Measurements from ENCODE around the gene NOD1.

DNA sequence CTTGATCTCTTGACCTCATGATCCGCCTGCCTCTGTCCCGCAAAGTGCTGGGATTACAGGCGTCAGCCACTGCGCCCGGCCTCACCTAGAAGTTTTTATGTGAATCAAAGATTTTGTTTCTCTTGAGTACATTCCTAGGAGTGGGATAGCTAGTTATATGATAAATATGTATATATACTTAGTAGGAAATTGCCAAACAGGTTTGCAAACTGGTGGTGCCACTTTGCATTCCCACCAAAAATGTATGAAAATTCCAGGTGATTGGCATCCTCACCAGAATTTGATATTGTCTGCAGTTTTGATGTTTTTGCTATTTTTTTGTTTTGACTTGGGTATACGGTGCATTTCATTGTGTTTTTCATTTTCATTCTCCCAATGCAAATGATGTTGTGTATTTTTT is 86.8 kb downstream of the NOD1 start:
- TF ChIP-seq POLR2AphosphoS5 (IDR thresholded peaks at IDR 0.05; ENCODE audit: low read depth, low read length) (no peak), TAF1 (IDR thresholded peaks at IDR 0.05; ENCODE audit: low read depth, low read length) (no peak), POLR2A (IDR thresholded peaks at IDR 0.05; ENCODE audit: low read depth, low read length) (no peak), SPI1 (IDR thresholded peaks at IDR 0.05; ENCODE audit: low read depth, low read length) (no peak)
